SHP77 treated with DMSO at 0.1 percent for 48 hours (cell line): Measurements from ENCODE around the gene CHRND.
A peak's percentile ranks its signal among the peaks of the same experiment; 100 is the strongest.

Source experiments
- DNase-seq: peaks from one replicate; lab custom pipeline; 2025; lab: John Stamatoyannopoulos, UW

Gene CHRND

GRCh38 chr2:232576995-232577394 is 51.0 kb downstream of the CHRND start:
- no peak for DNase-seq

GRCh38 chr2:232577841-232578240 is 51.9 kb downstream of the CHRND start:
- no peak for DNase-seq

- DNase-seq: no peak
Observed at GRCh38 chr2:232578626-232579025, 52.7 kb downstream of the CHRND start.

GRCh38 chr2:232580648-232580981 is 54.7 kb downstream of the CHRND start:
- DNase-seq: no peak

- no peak for DNase-seq
Observed at GRCh38 chr2:232581725-232582124, 55.8 kb downstream of the CHRND start.

- DNase-seq: peak; percentile 55
Observed at GRCh38 chr2:232584238-232584637, 58.3 kb downstream of the CHRND start.
